ENCODE measurements around the gene RAP1GDS1. TPM values are rescaled to one million over a fixed set of nuclear protein-coding genes. Genes with fewer than 3 reads are reported as not detected.
A peak's percentile ranks its signal among the peaks of the same experiment; 100 is the strongest.

The RAP1GDS1 gene
- total RNA-seq, 1 experiment from 2014 or later: 25.7 TPM

GRCh38 chr4:98462487-98462886, 201.3 kb downstream of the RAP1GDS1 start:
- CTCF ChIA-PET: no interaction called here
- no peak overlapping the region for H3K4me2 ChIP-seq
- DNase-seq: no peak
- intact Hi-C loops (cut with micrococcal nuclease; ENCODE audit: unreplicated experiment): no loop called here
- no peak overlapping the region for H3K27ac ChIP-seq
- no peaks in the 10 kb centered on the region for H3K4me1 ChIP-seq (replicated peaks; ENCODE audit: insufficient read depth)
- H4K20me1 ChIP-seq (ENCODE audit: insufficient read depth): no peaks in the 10 kb centered on the region
- no peaks in the 10 kb centered on the region for H3F3A ChIP-seq (ENCODE audit: insufficient read depth, low read depth)
- no peak overlapping the region for H2AFZ ChIP-seq
- H3K36me3 ChIP-seq (ENCODE audit: low read depth): no peaks in the 10 kb centered on the region
- no peaks in the 10 kb centered on the region for H3K79me2 ChIP-seq (ENCODE audit: low read depth)
- POLR2A ChIA-PET (ENCODE audit: unreplicated experiment): no interaction called here
- no peaks in the 10 kb centered on the region for H3K9me2 ChIP-seq (ENCODE audit: insufficient read depth)
- TF ChIP-seq CTCF (conservative IDR thresholded peaks at IDR 0.05): no peak
- no peak for TF ChIP-seq EZH2 (IDR thresholded peaks at IDR 0.05; ENCODE audit: low read depth)
- BruUV-seq (replicated peaks): no TSS peak
- H3K9me3 ChIP-seq (ENCODE audit: insufficient read depth, low read depth): no peaks in the 10 kb centered on the region
- no peak overlapping the region for H3K4me3 ChIP-seq
- H3K27me3 ChIP-seq (ENCODE audit: insufficient read depth, low read depth): no peaks in the 10 kb centered on the region

- TF ChIP-seq CTCF (conservative IDR thresholded peaks at IDR 0.05) (no peak), EZH2 (IDR thresholded peaks at IDR 0.05; ENCODE audit: low read depth) (no peak)
- Histone ChIP-seq H3K79me2 (ENCODE audit: low read depth) (no peaks in the 10 kb centered on the region), H3F3A (ENCODE audit: insufficient read depth, low read depth) (no peaks in the 10 kb centered on the region), H3K9me2 (ENCODE audit: insufficient read depth) (no peaks in the 10 kb centered on the region), H4K20me1 (ENCODE audit: insufficient read depth) (no peaks in the 10 kb centered on the region), H3K27me3 (ENCODE audit: insufficient read depth, low read depth) (no peaks in the 10 kb centered on the region), H3K27ac (no peak overlapping the region), H3K9me3 (ENCODE audit: insufficient read depth, low read depth) (no peaks in the 10 kb centered on the region), H3K4me1 (replicated peaks; ENCODE audit: insufficient read depth) (0 out of 2 replicates have a peak, but pooled peaks cover 3% of the 10 kb centered on the region), H3K4me2 (no peak overlapping the region), H3K4me3 (no peak overlapping the region), H2AFZ (no peak overlapping the region), H3K36me3 (ENCODE audit: low read depth) (no peaks in the 10 kb centered on the region)
- DNase-seq: no peak
- intact Hi-C loops (cut with micrococcal nuclease; ENCODE audit: unreplicated experiment): loop anchor here (1.0 to 5.0 kb wide), 6 partner anchors 105 to 995 kb away; partner anchors contain the start of genes EIF4E and METAP1
- BruUV-seq (replicated peaks): no TSS peak
- CTCF ChIA-PET: interaction anchor here (0.5 to 0.6 kb wide), 2 partner anchors 161 to 420 kb away, joined by 3 to 4 read pairs; no protein-coding TSS in a partner anchor
- POLR2A ChIA-PET (ENCODE audit: unreplicated experiment): interaction anchor here (0.7 kb wide), 1 partner anchor 205 kb away, joined by 4 read pairs; no protein-coding TSS in a partner anchor
These were observed 205.8 kb downstream of the RAP1GDS1 start for GRCh38 chr4:98466868-98467599.

- H3K4me3 ChIP-seq: peak overlapping the region; percentile 59
- BruUV-seq (replicated peaks): no TSS peak
- POLR2A ChIA-PET (ENCODE audit: unreplicated experiment): no interaction called here
These were observed 206.5 kb downstream of the RAP1GDS1 start for GRCh38 chr4:98467627-98468072.

More at GRCh38 chr4:98467627-98468072, 206.5 kb downstream of the RAP1GDS1 start:
- no peaks in the 10 kb centered on the region for H3K9me3 ChIP-seq (ENCODE audit: insufficient read depth, low read depth)
- TF ChIP-seq EZH2 (IDR thresholded peaks at IDR 0.05; ENCODE audit: low read depth) (no peak), CTCF (conservative IDR thresholded peaks at IDR 0.05) (peak; percentile 81)
- peak overlapping the region; percentile 86 for H3K4me2 ChIP-seq
- H4K20me1 ChIP-seq (ENCODE audit: insufficient read depth): no peaks in the 10 kb centered on the region
- no peak overlapping the region for H3K27ac ChIP-seq
- no peaks in the 10 kb centered on the region for H3K36me3 ChIP-seq (ENCODE audit: low read depth)
- peak overlapping the region; percentile 70 for H2AFZ ChIP-seq
- CTCF ChIA-PET: interaction anchor here (0.5 to 0.6 kb wide), 5 partner anchors 69 to 588 kb away, joined by 3 to 15 read pairs (median 4); no protein-coding TSS in a partner anchor
- H3K79me2 ChIP-seq (ENCODE audit: low read depth): no peaks in the 10 kb centered on the region
- H3K27me3 ChIP-seq (ENCODE audit: insufficient read depth, low read depth): no peaks in the 10 kb centered on the region
- 0 out of 2 replicates have a peak, but pooled peaks cover 3% of the 10 kb centered on the region for H3K4me1 ChIP-seq (replicated peaks; ENCODE audit: insufficient read depth)
- H3K9me2 ChIP-seq (ENCODE audit: insufficient read depth): no peaks in the 10 kb centered on the region
- intact Hi-C loops (cut with micrococcal nuclease; ENCODE audit: unreplicated experiment): loop anchor here (1.0 to 5.0 kb wide), 7 partner anchors 105 to 995 kb away; partner anchors contain the start of genes EIF4E and METAP1
- H3F3A ChIP-seq (ENCODE audit: insufficient read depth, low read depth): no peaks in the 10 kb centered on the region
- DNase-seq: peak; percentile 53 to 69

All from PC-9 (cell line).